ENCODE measurements around the gene AMPD3.

AMPD3 gene

GRCh38 chr11:10439351-10439750, 15.7 kb upstream of the AMPD3 start:
- no peak for DNase-seq

- DNase-seq: no peak
These were observed 15.1 kb upstream of the AMPD3 start for GRCh38 chr11:10439924-10440323.

DNA sequence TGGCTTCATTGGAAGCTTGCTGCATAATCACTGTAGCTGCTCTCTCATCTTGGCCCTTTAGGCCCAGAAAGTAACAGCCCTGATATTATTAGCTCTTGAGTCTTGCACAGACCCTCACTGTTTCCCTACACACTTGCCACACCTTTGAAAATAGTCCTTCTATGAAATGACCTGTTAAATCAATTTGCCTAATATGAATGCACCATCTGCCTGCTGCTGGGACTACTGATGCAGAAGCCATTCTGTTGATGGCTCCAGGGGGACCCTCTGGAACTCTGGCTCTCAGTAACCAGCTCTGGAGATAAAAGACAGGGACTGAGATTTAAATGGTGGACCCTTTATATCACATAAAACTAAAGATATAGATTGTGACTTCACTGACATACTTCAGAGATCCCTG, 14.7 kb upstream of the AMPD3 start:
- no peak for DNase-seq

- no peak for DNase-seq
These were observed 14.0 kb upstream of the AMPD3 start for GRCh38 chr11:10441091-10441490.

GRCh38 chr11:10441652-10442503, 13.2 kb upstream of the AMPD3 start:
- DNase-seq: peak; percentile 53

DNA sequence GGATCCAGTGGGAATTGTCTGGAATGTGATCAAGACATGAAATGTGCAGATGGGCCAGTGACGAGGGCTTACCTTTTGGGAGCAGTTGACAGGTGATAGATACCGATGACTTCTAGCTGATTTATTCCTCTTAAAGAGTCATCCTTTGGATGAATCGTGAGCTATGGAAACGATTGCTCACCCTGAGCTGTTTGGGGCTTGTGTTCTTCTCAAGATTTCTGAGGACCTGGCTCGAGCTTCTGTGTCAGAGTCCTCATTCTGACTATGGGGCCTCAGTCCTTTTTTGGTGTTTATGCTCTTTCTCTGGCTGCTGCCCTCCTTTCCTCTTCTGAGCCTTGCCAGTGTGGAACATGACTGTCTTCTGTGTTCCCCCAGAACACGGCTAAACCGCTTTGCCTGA, 11.9 kb upstream of the AMPD3 start:
- DNase-seq: no peak

DNA sequence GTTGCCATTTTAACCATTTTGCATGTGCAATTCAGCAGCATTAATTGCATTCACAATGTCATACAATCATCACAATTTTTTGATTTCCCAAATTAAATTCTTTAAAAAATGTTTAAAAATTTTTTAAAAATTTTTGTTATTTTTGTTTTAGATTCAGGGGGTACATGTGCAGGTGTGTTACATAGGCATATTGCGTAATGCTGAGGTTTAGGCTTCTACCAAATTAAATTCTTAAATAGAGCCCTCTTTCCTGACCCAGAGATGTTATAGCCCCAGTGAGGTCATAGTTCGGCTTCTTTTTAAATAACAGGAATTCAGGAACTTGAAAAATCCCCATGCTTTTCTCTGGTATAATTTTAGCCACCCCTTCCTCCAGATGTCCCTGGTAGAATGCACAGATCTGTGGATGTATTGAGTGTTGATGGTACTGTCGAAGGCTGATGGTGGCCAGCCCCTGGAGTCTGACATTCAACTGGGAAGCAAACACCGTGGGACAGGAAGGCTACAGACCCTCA, 11.3 kb upstream of the AMPD3 start:
- DNase-seq: peak; percentile 33

DNA sequence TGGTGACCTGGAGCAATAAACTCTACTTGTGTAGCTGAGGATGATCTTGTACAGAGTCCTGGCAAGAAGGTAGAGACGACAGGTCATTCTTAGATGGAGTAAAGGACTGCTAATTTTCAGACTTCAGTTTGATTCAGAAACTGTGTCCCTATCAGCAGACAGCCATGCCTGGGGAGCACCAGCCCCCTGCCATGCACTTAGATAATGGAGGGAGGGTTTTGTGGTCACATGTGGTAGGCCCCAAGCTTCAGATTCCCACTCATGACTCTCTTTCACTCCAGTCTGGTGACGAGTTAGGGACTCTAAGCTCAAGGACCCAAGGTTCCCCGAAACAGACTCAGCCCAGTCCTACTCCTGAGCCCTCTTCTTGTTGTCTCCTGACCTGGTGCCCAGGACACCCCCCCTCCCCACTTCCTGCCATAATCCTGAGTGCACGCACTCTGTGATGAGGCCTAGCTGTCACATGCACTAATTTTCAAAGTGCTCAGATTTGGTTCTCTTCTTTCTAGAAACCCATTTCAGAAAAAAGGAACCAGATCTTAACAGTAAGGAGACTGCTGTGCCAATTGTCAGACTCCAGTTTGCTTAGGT, 10.2 kb upstream of the AMPD3 start:
- DNase-seq: peak; percentile 46

DNA sequence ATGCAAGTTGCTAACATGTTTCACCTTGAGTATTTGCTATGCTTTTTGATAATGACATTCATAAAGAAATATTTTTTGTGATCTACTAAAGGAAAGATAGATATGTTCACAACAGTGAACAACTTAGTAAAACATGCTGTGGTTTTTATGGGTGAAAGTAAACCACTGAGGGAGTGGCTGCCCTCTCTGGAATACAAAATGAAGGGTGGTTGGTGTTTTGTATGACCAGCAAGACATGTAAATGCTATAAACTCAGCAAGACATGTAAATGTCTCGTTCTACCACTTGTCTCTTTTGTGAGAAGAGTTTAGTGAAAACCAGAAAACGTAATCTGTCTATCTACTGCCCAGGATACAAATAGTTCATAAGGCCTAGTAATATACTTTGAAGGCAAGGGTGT, 7.6 kb upstream of the AMPD3 start:
- DNase-seq: no peak

DNA sequence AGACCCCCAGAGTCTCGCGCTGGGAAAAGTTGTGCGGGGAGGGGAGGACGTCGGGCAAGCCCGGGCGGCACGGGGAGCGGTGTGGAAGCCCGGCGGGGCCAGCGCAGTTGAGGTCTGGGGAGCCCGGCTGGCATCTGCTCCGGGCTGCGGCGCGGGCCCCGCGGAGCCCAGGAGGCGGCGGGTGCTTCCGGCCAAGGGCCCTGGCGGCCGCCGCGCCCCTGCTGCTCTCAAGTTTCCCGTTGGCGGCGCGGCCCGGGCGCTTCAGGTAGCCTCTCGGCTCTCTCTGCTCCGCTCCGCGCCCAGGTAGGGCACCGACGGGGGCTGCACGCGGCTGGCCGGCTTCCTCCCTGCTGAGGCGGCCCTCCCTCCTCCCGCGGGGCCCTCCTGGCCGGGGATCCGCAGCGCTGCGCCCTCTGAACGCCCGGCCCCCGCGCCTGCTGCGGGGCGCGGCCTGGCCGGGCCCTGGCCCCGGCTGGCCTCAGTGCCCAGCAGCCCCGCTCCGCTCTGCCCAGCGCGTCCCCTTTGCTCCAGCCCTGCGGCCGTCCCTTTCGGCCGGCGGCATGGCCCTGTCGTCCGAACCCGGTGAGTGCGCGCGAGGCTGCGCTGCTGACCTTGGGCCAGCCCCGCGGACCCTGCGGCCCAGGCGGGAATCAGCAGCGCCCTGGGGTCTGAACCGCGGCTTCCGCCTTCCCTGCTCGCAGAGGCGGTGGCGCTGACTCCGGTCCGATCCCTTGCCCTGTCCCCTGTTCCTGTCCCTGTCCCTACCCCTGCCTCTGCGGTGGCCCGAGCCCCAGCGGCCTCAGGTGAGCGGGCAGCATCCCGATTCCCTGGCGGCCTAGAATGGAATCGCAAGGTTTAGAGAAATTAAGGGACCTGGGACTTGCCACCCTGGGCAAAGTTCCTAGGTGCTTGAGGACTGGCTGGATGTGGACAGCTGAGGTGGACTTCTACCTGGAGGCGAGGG, 4.3 kb upstream of the AMPD3 start:
- DNase-seq: peak; percentile 23

- DNase-seq: peak; percentile 71
These were observed 3.5 kb upstream of the AMPD3 start for GRCh38 chr11:10451426-10452116.

DNA sequence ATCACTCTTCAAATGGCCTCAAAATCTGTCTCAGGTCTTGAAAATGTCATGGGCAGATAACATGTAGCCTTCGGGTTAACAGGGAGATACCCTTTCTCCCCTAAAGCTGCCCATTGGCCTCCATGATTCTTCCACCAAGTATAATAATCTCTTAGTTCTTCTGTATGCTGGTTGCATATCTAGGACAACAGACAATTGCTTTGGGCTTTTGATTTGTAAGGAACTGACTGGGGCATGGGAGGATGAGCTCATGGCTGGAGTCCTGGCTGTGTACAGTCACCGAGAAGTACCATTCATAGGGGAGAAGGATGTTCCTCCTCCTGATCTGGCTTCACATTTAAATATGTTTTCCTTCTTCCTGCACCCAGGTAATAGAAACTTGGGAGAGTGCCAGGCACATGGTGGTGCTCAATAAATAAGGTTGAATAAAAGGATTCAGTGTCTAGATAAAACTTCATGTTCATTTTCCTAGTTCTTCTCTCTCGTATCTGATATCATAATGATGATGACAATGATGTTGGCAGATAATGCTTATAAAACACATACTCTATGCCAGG, 2.8 kb upstream of the AMPD3 start:
- peak; percentile 86 for DNase-seq

DNA sequence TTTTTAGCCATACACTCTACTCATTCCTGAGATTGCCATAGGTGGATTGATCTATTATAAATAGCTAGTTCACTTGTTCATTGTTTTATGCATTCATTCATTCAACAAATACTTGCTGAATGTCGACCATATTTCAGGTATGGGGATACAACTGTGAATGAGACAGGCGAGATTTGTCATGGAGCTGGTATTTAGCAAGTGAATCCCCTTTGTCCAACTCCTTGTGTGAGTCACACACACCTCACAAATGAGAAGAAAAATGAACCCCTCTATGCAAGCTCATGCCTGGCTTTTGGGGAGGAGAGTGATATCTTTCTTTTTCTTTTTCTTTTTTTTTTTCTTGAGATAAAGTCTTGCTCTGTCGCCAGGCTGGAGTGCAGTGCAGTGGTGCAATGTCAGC, 1.8 kb upstream of the AMPD3 start:
- no peak for DNase-seq

- peak; percentile 82 for DNase-seq
These were observed 798 bp downstream of the AMPD3 start for GRCh38 chr11:10455637-10456487.

DNA sequence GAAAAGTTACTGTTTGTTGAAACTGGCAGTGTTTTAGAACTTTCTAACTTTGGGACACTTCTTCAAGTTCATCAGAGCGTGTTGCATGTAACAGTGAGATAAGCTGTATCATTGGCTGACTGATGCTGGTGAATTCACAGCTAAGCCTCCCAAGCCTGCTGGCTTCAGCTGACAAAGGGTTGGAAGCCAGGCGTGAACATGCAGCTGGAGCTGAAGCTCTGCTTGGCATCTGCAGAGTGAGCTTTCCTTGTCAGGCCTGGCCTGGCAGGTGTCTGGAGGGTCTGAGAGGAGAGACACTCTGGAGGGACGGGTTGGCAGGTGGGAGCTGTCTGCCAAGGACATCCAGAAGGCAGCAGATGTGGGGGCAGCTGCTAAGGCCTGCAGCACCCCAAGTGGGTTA, 1.5 kb downstream of the AMPD3 start:
- DNase-seq: no peak

- DNase-seq: no peak
These were observed 2.8 kb downstream of the AMPD3 start for GRCh38 chr11:10457901-10458300.

DNA sequence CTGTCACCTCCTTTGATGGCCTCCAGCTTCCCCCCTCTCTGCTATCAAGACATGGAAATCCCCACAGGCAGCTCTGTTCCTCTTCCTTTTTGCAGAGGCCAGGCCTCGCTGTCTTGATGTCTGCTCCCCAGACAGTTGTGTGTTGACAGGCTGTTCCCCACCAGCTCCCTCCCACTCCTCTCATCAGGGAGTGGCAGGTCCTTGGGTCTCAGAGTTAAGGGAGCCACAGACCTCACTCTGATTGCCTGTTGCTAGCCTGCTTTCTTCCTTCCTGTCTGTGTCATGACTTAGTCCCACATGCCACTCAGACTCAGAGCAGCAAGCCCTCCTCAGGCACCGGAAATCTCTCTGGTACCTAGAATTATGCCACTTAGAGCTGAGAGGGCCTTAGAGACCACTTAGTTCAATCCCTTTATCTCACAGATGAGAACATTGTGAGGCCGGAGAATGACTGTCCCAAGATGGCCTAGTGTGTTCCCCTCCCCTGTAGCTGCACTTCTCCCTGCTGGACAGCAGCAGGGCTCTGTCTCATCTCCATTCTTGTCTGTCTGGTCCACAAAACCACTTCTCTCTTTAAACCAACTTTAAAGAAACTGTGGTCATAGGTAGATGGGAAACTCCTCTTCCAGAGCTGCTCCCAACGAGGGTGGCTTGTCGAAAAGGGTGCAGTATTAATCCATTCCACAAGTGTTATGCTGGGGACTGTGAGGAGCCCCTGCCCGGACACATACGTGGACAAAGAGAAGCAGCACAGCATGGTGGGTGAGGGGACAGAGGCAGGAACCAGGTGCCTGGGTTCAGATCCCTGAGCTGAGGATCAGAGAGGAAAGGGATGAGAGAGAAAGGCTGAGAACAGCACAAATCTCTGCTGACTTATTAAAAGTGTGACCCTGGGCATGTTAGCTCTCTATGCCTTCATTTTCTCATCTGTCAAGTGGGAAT, 4.2 kb downstream of the AMPD3 start:
- DNase-seq: peak; percentile 94

- DNase-seq: peak; percentile 41
These were observed 5.7 kb downstream of the AMPD3 start for GRCh38 chr11:10460611-10461275.

DNA sequence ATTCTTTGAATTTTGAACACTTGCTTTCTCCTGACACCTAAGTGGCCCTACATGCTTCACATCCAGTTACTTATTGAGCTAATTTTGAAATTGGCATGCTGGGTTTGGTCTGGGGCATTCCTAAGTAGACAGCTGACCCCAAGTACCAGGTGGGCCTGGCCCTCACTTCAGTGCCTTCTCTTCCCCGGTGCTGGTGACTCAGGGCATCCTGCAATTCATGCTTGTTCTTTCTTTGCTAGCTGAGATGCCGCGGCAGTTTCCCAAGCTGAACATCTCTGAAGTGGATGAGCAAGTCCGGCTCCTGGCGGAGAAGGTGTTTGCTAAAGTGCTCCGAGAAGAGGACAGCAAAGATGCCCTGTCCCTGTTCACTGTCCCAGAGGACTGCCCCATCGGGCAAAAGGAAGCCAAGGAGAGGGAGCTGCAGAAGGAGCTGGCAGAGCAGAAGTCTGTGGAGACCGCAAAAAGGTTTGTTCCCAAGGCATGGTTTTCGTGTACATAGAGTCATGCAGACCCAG, 6.3 kb downstream of the AMPD3 start:
- no peak for DNase-seq

All from inflammatory macrophage treated with lipopolysaccharide for 4 hours (primary cell).